OCI-LY1 (cell line): Measurements from ENCODE around the gene DLGAP3.

ENCODE experiments used
- EZH2 ChIP-seq: fragments of 200-600 bp; sonication (generic), shearing (Covaris generic); IDR thresholded peaks from 2 replicates; pipeline ENCODE4 v1.8.0; 2017; ENCODE audit warnings: borderline replicate concordance, mixed run types, mild to moderate bottlenecking, antibody characterized with exemption, low read length, moderate library complexity, mixed read lengths
- TF ChIP-seq, protein P1 (sequence below): fragments of 200-600 bp; sonication (generic), shearing (Covaris generic); IDR thresholded peaks from 2 replicates; pipeline ENCODE4 v1.5.1; 2017; ENCODE audit warnings: mild to moderate bottlenecking, antibody characterized with exemption, low read length, moderate library complexity, mixed read lengths

- TF ChIP-seq, protein P1, sequence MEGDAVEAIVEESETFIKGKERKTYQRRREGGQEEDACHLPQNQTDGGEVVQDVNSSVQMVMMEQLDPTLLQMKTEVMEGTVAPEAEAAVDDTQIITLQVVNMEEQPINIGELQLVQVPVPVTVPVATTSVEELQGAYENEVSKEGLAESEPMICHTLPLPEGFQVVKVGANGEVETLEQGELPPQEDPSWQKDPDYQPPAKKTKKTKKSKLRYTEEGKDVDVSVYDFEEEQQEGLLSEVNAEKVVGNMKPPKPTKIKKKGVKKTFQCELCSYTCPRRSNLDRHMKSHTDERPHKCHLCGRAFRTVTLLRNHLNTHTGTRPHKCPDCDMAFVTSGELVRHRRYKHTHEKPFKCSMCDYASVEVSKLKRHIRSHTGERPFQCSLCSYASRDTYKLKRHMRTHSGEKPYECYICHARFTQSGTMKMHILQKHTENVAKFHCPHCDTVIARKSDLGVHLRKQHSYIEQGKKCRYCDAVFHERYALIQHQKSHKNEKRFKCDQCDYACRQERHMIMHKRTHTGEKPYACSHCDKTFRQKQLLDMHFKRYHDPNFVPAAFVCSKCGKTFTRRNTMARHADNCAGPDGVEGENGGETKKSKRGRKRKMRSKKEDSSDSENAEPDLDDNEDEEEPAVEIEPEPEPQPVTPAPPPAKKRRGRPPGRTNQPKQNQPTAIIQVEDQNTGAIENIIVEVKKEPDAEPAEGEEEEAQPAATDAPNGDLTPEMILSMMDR = no peak
- no peak for TF ChIP-seq EZH2
Observed at GRCh38 chr1:34914958-34915357, 14.5 kb downstream of the DLGAP3 start.
